NT2/D1 (cell line): ENCODE measurements around the gene ENO1.

Experiments
- YY1 ChIP-seq: IDR thresholded peaks from 2 replicates; pipeline ENCODE4 v1.6.1; 2011; ENCODE audit not compliant: insufficient read length, insufficient read depth
- ZNF274 ChIP-seq: IDR thresholded peaks from 2 replicates; pipeline ENCODE4 v1.6.1; 2011; ENCODE audit warnings: mild to moderate bottlenecking, low read depth, low read length

- TF ChIP-seq YY1: no peak
- no peak for TF ChIP-seq ZNF274
These were observed 12.2 kb downstream of the ENO1 start for GRCh38 chr1:8866173-8866791.
